ENCODE measurements around the gene RGS10. TPM values are rescaled to one million over a fixed set of nuclear protein-coding genes. Genes with fewer than 3 reads are reported as not detected.

RGS10 gene
- total and polyA plus RNA-seq, 9 of the 15 experiments (the other 6 are each of a cell fraction or from before 2014, with no cell fraction given), result 31.9 to 123 (median 62.1) TPM

DNA sequence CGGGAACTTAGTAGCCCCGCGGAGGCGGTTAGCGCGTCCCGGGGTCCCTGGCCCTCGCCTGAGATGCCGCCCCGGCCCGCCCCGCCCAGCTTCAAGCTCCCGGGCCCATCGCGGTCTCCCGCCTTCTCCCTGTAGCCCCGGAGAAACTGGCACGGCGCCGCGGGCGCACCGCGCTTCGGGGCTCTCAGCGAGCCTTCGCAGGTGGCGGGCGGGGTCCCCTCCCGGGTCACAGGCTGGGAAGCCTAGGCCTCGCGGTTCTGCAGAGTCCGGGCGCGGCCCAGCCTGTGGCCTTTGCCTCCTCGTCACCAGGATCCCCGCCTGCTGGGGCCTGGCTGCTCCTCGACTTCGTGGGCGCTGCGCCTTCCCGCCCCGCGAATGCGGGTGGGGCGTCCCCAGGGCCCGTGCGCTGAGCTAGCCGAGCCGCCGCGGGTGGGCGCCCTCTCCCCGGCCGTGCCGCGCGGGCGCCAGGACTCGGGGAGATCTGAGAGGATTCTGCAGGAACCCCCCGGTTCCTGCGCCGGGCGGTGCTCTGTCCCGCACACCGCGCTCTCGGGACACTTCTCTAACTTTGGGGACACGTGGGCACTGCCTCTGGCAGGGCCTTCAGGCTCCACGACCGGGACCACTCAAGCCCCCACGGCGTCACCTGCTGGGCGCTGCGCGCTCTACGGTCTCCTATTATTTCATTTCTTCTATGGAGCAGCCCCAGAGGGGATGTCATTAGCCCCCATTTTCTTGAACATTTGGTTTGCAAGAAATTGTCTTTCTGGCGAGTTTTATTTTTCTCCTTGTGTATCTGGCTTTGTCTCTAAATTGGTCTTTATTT lies 682 bp upstream of the RGS10 start (continued):
- TF ChIP-seq FOXA3 (CRISPR knock-in tag; conservative IDR thresholded peaks at IDR 0.05 in 1 of 2, IDR thresholded peaks at IDR 0.05 in 1 of 2) (no peak), SIX5 (IDR thresholded peaks at IDR 0.05; ENCODE audit: borderline replicate concordance in 1 of 2, insufficient read depth in 1 of 2, low read depth in 1 of 2, low read length in 2 of 2) (no peak), NCOA4 (IDR thresholded peaks at IDR 0.05; ENCODE audit: partially characterized antibody) (no peak), RB1 (IDR thresholded peaks at IDR 0.05; ENCODE audit: low read depth) (peak; percentile 47; the same call in 1 of the 2 replicates), MYC (IDR thresholded peaks at IDR 0.05; ENCODE audit: low read depth, low read length) (peak; percentile 80), MYC (CRISPR knock-in tag; IDR thresholded peaks at IDR 0.05; ENCODE audit: borderline replicate concordance, low read depth) (no peak), DDX20 (tag; IDR thresholded peaks at IDR 0.05; ENCODE audit: low read depth) (no peak), ZNF384 (IDR thresholded peaks at IDR 0.05; ENCODE audit: low read depth, low read length) (no peak), SMARCB1 (IDR thresholded peaks at IDR 0.05; ENCODE audit: insufficient read length, low read depth) (no peak), CXXC5 (CRISPR knock-in tag; IDR thresholded peaks at IDR 0.05) (peak; percentile 29; the same call in 1 of the 2 replicates), CREB1 (IDR thresholded peaks at IDR 0.05) (no peak; the same call in 1 of the 2 replicates), CREB1 (CRISPR knock-in tag; IDR thresholded peaks at IDR 0.05) (no peak), TAF9B (IDR thresholded peaks at IDR 0.05; ENCODE audit: partially characterized antibody) (no peak), RBM34 (IDR thresholded peaks at IDR 0.05; ENCODE audit: borderline replicate concordance, insufficient read depth, low read length) (no peak)
- TF ChIP-seq, protein P1, sequence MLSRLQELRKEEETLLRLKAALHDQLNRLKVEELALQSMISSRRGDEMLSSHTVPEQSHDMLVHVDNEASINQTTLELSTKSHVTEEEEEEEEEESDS (CRISPR knock-in tag; IDR thresholded peaks at IDR 0.05), result no peak
- TF ChIP-seq, protein P2, sequence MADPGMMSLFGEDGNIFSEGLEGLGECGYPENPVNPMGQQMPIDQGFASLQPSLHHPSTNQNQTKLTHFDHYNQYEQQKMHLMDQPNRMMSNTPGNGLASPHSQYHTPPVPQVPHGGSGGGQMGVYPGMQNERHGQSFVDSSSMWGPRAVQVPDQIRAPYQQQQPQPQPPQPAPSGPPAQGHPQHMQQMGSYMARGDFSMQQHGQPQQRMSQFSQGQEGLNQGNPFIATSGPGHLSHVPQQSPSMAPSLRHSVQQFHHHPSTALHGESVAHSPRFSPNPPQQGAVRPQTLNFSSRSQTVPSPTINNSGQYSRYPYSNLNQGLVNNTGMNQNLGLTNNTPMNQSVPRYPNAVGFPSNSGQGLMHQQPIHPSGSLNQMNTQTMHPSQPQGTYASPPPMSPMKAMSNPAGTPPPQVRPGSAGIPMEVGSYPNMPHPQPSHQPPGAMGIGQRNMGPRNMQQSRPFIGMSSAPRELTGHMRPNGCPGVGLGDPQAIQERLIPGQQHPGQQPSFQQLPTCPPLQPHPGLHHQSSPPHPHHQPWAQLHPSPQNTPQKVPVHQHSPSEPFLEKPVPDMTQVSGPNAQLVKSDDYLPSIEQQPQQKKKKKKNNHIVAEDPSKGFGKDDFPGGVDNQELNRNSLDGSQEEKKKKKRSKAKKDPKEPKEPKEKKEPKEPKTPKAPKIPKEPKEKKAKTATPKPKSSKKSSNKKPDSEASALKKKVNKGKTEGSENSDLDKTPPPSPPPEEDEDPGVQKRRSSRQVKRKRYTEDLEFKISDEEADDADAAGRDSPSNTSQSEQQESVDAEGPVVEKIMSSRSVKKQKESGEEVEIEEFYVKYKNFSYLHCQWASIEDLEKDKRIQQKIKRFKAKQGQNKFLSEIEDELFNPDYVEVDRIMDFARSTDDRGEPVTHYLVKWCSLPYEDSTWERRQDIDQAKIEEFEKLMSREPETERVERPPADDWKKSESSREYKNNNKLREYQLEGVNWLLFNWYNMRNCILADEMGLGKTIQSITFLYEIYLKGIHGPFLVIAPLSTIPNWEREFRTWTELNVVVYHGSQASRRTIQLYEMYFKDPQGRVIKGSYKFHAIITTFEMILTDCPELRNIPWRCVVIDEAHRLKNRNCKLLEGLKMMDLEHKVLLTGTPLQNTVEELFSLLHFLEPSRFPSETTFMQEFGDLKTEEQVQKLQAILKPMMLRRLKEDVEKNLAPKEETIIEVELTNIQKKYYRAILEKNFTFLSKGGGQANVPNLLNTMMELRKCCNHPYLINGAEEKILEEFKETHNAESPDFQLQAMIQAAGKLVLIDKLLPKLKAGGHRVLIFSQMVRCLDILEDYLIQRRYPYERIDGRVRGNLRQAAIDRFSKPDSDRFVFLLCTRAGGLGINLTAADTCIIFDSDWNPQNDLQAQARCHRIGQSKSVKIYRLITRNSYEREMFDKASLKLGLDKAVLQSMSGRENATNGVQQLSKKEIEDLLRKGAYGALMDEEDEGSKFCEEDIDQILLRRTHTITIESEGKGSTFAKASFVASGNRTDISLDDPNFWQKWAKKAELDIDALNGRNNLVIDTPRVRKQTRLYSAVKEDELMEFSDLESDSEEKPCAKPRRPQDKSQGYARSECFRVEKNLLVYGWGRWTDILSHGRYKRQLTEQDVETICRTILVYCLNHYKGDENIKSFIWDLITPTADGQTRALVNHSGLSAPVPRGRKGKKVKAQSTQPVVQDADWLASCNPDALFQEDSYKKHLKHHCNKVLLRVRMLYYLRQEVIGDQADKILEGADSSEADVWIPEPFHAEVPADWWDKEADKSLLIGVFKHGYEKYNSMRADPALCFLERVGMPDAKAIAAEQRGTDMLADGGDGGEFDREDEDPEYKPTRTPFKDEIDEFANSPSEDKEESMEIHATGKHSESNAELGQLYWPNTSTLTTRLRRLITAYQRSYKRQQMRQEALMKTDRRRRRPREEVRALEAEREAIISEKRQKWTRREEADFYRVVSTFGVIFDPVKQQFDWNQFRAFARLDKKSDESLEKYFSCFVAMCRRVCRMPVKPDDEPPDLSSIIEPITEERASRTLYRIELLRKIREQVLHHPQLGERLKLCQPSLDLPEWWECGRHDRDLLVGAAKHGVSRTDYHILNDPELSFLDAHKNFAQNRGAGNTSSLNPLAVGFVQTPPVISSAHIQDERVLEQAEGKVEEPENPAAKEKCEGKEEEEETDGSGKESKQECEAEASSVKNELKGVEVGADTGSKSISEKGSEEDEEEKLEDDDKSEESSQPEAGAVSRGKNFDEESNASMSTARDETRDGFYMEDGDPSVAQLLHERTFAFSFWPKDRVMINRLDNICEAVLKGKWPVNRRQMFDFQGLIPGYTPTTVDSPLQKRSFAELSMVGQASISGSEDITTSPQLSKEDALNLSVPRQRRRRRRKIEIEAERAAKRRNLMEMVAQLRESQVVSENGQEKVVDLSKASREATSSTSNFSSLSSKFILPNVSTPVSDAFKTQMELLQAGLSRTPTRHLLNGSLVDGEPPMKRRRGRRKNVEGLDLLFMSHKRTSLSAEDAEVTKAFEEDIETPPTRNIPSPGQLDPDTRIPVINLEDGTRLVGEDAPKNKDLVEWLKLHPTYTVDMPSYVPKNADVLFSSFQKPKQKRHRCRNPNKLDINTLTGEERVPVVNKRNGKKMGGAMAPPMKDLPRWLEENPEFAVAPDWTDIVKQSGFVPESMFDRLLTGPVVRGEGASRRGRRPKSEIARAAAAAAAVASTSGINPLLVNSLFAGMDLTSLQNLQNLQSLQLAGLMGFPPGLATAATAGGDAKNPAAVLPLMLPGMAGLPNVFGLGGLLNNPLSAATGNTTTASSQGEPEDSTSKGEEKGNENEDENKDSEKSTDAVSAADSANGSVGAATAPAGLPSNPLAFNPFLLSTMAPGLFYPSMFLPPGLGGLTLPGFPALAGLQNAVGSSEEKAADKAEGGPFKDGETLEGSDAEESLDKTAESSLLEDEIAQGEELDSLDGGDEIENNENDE (IDR thresholded peaks at IDR 0.05; ENCODE audit: low read depth, low read length), result no peak
